ENCODE measurements around the gene FAM53B. TPM values are rescaled to one million over a fixed set of nuclear protein-coding genes. Genes with fewer than 3 reads are reported as not detected.

FAM53B gene
- total RNA-seq, 1 experiment from 2014 or later = 31.5 TPM

GRCh38 chr10:124648738-124649137 is 95.4 kb downstream of the FAM53B start:
- DNase-seq (ENCODE audit: low read depth) = peak; percentile 98

- peak; percentile 56 for DNase-seq (ENCODE audit: low read depth)
Measured at GRCh38 chr10:124648131-124648475, 96.1 kb downstream of the FAM53B start.

- peak; percentile 82 for DNase-seq (ENCODE audit: low read depth)
Measured at GRCh38 chr10:124647421-124648130, 96.6 kb downstream of the FAM53B start.

- DNase-seq (ENCODE audit: low read depth) = peak; percentile 82
Measured at GRCh38 chr10:124646483-124647352, 97.5 kb downstream of the FAM53B start.

GRCh38 chr10:124645467-124646095 is 98.6 kb downstream of the FAM53B start:
- no peak for DNase-seq (ENCODE audit: low read depth)

GRCh38 chr10:124644771-124645415 is 99.3 kb downstream of the FAM53B start:
- DNase-seq (ENCODE audit: low read depth) = no peak

GRCh38 chr10:124644236-124644635 is 99.9 kb downstream of the FAM53B start:
- DNase-seq (ENCODE audit: low read depth) = no peak

GRCh38 chr10:124643330-124644009 is 100.7 kb downstream of the FAM53B start:
- no peak for DNase-seq (ENCODE audit: low read depth)

GRCh38 chr10:124642088-124642710 is 102.0 kb downstream of the FAM53B start:
- no peak for DNase-seq (ENCODE audit: low read depth)

GRCh38 chr10:124641282-124642087 is 102.7 kb downstream of the FAM53B start:
- DNase-seq (ENCODE audit: low read depth) = peak; percentile 47

GRCh38 chr10:124640538-124641231 is 103.5 kb downstream of the FAM53B start:
- no peak for DNase-seq (ENCODE audit: low read depth)

GRCh38 chr10:124640056-124640455 is 104.1 kb downstream of the FAM53B start:
- DNase-seq (ENCODE audit: low read depth) = no peak

- DNase-seq (ENCODE audit: low read depth) = no peak
Measured at GRCh38 chr10:124639646-124640045, 104.5 kb downstream of the FAM53B start.

- DNase-seq (ENCODE audit: low read depth) = no peak
Measured at GRCh38 chr10:124639206-124639605, 105.0 kb downstream of the FAM53B start.

GRCh38 chr10:124637746-124638145 is 106.4 kb downstream of the FAM53B start:
- no peak for DNase-seq (ENCODE audit: low read depth)

- DNase-seq (ENCODE audit: low read depth) = no peak
Measured at GRCh38 chr10:124637091-124637700, 107.0 kb downstream of the FAM53B start.

- DNase-seq (ENCODE audit: low read depth) = no peak
Measured at GRCh38 chr10:124636271-124636995, 107.7 kb downstream of the FAM53B start.

GRCh38 chr10:124632566-124632965 is 111.6 kb downstream of the FAM53B start:
- no peak for DNase-seq (ENCODE audit: low read depth)
